ENCODE results near the gene LIFR.
"Not testable (repeated sequence)": the region's sequence is repeated elsewhere in the genome, so short reads cannot be mapped to it uniquely, and the experiment has no call there.

The LIFR gene

DNA sequence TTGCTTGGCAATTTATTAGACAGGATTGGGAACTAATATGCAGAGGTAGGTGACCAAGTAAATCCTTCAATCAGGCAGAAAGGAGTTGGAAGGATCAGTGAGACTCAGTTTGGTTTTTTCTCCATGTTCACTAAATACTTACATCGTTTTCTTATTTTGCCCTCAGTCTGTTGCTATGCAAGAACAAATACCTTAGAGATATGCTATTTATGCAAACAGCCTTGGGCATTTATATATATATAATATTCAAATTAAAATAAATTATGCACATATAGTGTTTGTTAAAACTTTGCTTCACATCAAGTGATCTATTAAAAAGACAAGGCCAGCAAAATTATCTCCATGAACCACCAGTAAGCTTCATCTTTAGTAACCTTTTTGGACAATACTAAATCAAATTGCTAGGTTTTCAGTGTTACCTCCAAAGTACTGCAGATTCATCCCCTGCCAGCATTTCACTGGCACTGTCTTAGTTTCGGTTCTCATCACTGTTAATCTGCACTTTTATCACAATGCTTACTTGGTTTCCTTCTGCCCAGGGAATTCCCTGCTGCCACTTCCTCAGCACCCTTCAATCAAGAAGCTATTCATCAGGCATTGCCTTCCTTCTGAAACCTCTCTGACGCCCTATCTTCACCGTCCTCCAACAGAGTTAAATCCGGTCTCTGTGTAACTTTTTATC is 26.0 kb upstream of the LIFR start:
- no peak for DNase-seq

- no peak for DNase-seq
Measured at GRCh38 chr5:38581597-38581996, 25.2 kb upstream of the LIFR start.

DNA sequence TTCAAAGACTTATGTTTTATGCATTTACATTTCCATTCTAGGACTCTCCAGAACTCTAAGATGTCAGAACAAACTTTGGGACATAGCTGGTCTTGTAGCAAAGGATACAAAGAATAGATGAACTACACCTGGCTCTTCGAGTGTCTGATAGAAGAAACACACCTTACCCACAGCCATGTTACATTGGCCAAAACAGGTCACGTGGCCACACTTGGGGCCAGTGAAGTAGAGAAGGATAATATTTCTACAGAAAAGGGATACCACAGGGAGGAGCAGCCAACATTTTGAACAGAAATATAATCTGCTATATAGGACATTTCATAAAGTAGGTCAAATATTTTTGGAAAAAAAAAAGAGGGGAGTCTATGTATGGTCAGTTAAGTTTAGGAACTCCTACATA is 22.7 kb upstream of the LIFR start:
- no peak for DNase-seq

DNA sequence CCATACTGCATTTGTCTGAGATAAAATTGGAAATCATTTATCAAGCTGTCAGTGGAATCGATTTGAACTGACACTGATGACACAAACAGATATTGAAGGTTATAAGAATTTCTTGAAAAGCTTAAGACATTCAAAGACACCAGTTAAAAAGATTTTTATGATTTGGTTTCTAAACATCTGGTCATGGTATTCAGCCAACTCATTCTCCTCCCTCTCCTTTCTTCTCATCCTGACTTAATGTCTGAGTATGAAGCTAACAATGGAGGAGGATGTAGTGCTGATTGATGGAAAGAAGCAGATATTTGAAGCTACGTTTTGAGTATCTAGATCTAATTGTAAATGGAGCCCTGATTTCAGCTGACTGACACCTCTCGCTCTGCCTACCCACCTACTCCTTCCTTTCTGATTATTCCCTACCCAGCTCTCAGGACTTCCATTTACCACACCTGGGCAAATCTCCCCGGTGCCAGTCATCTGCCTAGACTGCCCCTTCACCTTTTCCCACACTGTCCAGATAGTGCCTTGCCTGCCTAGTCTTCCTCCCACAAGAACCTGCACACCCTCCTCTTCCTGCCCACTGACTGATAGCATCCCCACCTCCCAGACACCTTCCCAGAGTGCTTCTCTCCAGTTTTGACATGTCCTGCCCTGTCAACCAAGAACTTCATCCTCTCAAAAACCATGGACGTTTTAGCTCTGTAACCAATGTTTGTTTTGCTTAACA is 20.7 kb upstream of the LIFR start:
- DNase-seq, result no peak

GRCh38 chr5:38576442-38576841 is 20.0 kb upstream of the LIFR start:
- peak; percentile 43 for DNase-seq

DNA sequence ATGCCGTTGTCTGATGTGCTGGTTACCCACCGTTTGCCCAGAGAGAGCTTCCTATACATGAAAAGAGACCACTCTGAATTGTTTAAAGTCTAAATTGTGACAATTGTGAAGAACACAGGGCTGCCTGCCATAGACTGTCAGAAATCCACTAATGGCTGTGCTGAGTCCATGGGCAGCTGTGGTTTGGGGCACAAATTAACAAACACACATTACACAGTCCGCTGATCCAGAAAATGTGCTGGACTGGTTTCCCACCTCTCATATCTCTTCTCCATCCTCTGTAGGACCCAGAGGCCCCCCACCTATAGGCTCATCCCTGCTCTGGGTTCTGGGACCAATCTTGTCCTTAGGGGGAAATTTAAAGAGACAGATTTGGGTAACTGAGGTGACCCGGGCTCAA is 19.0 kb upstream of the LIFR start:
- DNase-seq, result no peak

GRCh38 chr5:38574009-38574408 is 17.6 kb upstream of the LIFR start:
- no peak for DNase-seq

DNA sequence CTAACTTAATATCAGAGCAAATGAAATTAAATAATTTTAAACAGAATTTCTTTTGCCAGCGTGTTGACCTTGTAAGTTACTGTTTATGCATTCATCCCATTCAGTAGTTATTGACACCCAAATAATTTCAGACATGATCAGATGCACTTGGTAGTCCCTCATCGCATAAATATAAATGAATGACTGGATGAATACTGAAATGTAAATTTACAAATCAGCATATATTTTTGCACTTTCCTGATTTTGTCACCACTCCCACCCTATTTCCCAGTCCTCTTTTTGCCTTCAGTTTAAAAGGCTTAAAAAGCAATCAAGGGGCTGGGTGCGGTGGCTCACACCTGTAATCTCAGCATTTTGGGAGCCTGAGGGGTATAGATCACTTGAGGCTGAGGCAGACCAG is 17.1 kb upstream of the LIFR start:
- DNase-seq, result no peak

DNA sequence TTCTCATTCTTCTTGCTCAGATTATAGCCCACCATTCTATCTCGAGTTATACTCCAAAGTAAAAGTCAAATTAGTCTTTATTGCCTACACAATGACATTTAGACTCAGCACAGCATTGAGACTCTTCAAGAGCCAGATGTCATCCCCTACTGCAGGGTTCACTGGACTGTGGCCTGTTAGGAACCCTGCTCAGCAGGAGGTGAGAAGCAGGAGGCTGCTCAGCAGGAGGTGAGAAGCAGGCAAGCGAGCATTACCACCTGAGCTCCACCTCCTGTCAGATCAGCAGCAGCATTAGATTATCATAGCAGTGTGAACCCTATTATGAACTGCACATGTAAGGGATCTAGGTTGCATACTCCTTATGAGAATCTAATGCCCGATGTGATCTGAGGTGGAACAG is 12.7 kb upstream of the LIFR start:
- DNase-seq, result no peak

- DNase-seq, result not testable (repeated sequence)
Measured at GRCh38 chr5:38567306-38567705, 10.9 kb upstream of the LIFR start.

GRCh38 chr5:38563624-38564023 is 7.2 kb upstream of the LIFR start:
- no peak for DNase-seq

GRCh38 chr5:38562444-38563210 is 6.2 kb upstream of the LIFR start:
- no peak for DNase-seq

DNA sequence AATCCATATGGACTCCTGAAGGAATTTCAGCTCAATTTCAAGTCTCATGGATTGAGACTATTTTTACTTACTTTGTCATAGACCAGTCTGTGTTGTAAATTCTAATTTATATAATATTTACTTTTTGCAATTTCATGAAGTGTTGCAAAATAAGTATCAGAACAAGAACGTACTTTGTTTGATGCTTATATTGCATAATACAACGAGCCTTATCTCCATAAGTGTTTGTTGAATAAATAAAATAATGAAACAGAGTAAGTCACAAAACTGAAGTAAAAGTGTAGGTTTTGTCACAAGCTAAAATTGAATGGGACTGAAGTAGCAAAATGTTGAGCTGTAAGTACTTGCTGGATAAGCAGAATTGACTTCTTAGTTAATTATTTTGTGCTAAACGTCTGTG is 3.0 kb upstream of the LIFR start:
- DNase-seq, result no peak

GRCh38 chr5:38557792-38558191 is 1.3 kb upstream of the LIFR start:
- DNase-seq, result no peak

DNA sequence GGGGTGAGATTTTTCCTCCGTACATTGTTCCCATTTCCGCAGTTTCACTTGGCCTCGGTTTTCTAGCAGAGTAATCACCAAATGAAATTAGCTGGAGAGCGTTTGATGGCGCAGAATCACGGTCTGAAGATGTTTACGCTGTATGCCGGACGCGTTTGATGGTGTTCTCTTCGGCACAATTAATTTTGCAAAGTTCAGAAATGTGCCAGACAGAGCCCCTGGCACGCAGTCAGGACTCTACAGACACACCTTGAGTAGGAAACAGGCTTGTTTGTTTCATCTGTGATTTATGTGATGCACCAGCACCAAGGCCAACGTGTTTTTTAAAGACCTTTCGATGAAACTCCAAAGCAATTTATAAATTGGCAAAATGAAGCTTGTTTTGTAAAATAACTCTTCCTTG is 863 bp upstream of the LIFR start:
- DNase-seq, result no peak

- DNase-seq, result no peak
Measured at GRCh38 chr5:38556088-38556598, 303 bp downstream of the LIFR start.

DNA sequence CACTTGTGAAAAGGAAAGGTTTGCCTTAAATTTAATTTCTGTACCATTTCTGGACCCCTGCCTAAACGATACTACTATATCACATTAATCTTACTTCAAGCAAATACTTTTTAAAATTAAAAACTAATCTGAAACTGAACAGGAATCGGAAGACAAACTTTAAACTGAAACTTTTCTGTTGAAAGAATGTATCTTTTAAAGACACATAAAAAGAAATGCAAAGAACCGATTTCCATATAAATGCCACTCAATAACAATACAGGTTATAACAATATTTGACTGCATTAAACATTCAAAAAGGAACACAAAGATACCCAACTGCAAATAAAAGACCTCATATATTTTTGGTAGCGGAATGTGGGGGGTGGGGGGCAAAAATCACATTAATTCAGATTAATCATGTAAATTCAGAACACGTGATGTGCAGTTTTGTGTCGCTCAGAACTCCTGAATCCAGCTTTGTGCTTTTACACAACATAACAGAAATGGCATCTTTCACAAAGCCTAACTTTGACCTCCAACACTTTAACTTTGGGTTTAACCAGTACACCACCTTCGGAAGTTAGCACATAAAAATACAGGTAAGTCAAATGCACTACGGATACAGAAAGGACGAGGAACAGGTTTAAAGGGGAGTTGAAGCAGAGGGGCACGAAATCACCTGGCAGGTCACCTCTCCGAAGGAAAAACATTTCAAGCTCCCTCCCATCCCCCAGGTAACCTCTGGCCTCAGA is 925 bp downstream of the LIFR start:
- no peak for DNase-seq

DNA sequence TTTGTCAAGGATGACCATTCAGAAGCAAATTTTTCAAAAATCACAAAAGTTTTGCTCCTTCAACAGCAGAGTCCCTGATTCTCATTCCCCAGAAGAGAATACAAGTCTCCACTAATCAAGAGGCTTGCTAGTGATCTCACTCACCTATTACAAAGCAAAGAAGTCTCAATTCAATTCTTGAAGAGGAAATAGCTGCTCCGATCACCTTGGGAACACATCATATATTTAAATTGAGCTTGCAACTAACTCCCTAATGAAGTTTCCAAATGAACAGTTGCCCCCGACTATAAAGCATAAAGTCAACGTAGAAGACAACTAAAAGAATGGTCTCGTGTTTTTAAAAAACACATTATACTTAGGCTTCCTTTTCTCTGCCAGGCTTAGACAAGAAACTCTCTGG is 1.6 kb downstream of the LIFR start:
- DNase-seq, result no peak

DNA sequence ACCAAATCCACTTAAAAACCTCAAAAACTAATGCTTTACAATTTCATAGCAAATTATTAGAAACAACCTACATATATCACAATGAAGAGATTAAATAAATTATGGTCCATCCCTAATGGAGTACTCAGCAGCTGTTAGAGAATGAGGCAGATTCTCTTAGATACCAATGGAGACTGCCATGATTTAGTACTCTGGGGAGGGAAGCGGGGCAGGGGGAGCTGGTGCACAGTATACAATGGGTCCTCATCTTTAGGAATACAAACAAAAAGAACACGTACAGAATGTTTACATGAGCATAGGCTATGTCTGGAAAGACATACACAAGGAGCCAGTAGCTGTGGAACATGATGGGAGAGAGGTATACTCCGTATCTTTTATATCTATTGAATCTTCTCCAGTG is 2.0 kb downstream of the LIFR start:
- DNase-seq, result no peak

DNA sequence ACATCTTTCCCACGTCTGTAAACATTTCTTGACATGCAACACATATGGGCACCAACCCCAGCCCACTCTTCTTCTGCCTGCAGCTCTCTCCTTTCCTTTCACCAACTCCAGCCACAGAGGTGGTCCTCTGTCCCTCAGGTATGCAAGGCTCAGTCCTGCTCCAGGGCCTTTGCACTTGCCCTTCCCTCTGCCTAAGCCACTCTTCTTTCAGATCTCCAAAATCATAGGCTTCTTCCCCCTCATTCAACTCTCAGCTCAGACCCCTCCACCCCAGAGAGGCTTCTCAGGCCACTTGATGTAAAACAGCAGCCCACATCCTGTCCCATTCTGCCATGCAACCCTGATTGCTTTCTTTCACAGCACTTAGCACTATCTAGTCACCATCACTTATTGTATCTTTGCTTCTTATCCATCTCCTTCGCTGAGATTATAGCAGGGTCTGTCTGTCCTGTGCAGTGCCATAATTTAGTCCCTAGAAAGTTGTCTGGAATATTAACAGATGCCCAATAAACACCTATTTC is 3.4 kb downstream of the LIFR start:
- DNase-seq, result no peak

DNA sequence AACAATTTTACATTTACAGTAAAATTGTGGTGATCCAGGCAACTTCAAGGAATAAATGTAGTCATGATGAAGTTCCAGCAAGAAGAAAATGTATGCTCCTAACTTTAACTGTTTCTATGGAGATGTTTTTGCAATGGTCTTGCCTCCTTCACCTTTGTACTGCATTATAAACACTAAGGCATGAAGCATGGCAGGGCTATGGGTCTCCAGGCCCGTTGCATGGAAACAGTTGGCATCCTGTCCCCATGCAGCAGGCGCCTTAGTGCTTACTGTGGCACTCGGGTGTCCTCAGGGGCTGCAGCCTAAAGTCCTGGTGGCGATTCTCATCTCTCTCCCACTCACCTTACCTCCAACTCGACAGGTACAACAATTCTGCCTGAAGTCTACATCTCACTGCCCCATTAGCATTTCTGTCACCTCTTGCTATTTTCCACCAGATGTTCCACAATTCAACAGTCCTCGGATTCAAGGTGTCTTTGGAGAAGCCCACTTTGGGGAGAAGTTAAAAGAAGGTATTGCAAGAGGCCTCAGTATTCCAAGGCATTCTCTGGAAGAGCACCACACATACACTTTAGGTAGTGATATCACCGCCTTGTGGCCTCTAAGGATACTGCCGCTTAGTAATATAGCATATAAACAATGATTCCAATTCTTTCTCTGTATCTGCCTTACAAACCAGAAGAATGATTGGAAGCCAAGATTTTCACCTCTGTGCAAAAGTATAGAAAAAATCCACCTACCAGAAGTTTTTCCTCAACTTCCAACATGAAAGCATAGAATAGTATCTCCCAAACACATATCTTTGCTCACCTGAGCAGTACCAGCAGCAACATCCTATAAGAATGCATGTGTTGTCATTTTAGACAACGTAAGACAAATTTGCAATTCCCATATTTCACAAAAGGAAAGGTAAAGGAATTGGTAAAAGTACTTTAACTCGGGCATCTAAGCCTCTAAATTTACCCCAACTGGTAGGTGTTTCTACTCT is 5.1 kb downstream of the LIFR start:
- DNase-seq, result no peak
